GM12891 (cell line): Measurements from ENCODE around the gene PI16.

Source experiments
- DNase-seq: peaks from one replicate; pipeline ENCODE4 v3.0.0; 2011; ENCODE audit warnings: low spot score; ENCODE audit not compliant: insufficient read length
- FAIRE-seq: peaks from 2 replicates; lab custom pipeline; 2011; peaks lifted over from hg19 to GRCh38; lab: Jason Lieb, UNC
- PAX5 ChIP-seq: IDR thresholded peaks from 2 replicates; pipeline ENCODE4 v1.6.1; 2011; ENCODE audit warnings: low read length, moderate library complexity, mild to moderate bottlenecking; ENCODE audit not compliant: insufficient read depth, severe bottlenecking
- POLR2A ChIP-seq: IDR thresholded peaks from 2 replicates; pipeline ENCODE4 v1.6.1; 2011; ENCODE audit warnings: low read depth, low read length, control low read depth
- POLR2AphosphoS5 ChIP-seq: IDR thresholded peaks from 2 replicates; pipeline ENCODE4 v1.6.1; 2011; ENCODE audit warnings: low read depth, low read length, control low read depth
- POU2F2 ChIP-seq: IDR thresholded peaks from 2 replicates; pipeline ENCODE4 v1.6.1; 2011; ENCODE audit warnings: low read depth, mild to moderate bottlenecking, control low read depth, low read length, moderate library complexity
- SPI1 ChIP-seq: IDR thresholded peaks from 2 replicates; pipeline ENCODE4 v1.6.1; 2011; ENCODE audit warnings: low read depth, low read length, control low read depth
- TAF1 ChIP-seq: IDR thresholded peaks from 2 replicates; pipeline ENCODE4 v1.6.1; 2011; ENCODE audit warnings: low read depth, low read length, control low read depth

The PI16 gene

GRCh38 chr6:36999061-36999750 lies 44.7 kb downstream of the PI16 start:
- DNase-seq, result no peak
- FAIRE-seq, result peak; percentile 45
- no peak for TF ChIP-seq POLR2A
- no peak for TF ChIP-seq SPI1
- no peak for TF ChIP-seq POLR2AphosphoS5
- no peak for TF ChIP-seq TAF1
- TF ChIP-seq PAX5, result no peak
- TF ChIP-seq POU2F2, result no peak

- no peak for FAIRE-seq
- no peak for TF ChIP-seq POU2F2
- no peak for TF ChIP-seq SPI1
- TF ChIP-seq TAF1, result no peak
- TF ChIP-seq POLR2A, result no peak
- TF ChIP-seq PAX5, result no peak
- TF ChIP-seq POLR2AphosphoS5, result no peak
Observed at GRCh38 chr6:36999751-37000125, 45.2 kb downstream of the PI16 start.

GRCh38 chr6:37004044-37004980 lies 49.8 kb downstream of the PI16 start:
- TF ChIP-seq SPI1 (no peak), PAX5 (peak; percentile 65), TAF1 (no peak)
- DNase-seq (no peak), FAIRE-seq (peak; percentile 64)

More at GRCh38 chr6:36999751-37000125, 45.2 kb downstream of the PI16 start:
- DNase-seq, result no peak

GRCh38 chr6:37005061-37005810 lies 50.7 kb downstream of the PI16 start, which contains the start of gene FGD2:
FGD2 (plus strand) TSS chr6:37005655; CDS start chr6:37005818, 163 bp downstream.
- DNase-seq (peak; percentile 86), FAIRE-seq (peak; percentile 79)
- no peak for TF ChIP-seq PAX5
- TF ChIP-seq POLR2AphosphoS5, result peak; percentile 51; the same call in 1 of the 2 replicates
- peak; percentile 38; the same call in 1 of the 2 replicates for TF ChIP-seq POLR2A
- peak; percentile 100 for TF ChIP-seq SPI1
- 0 out of 2 replicates have a peak, but pooled peaks have one; percentile 50 for TF ChIP-seq TAF1

- TF ChIP-seq PAX5 (no peak), POLR2AphosphoS5 (no peak), TAF1 (no peak), POU2F2 (no peak), SPI1 (peak; percentile 33; the same call in 1 of the 2 replicates), POLR2A (no peak)
- FAIRE-seq, result peak; percentile 91
- DNase-seq, result no peak
Observed at GRCh38 chr6:37005827-37006567, 51.5 kb downstream of the PI16 start.

GRCh38 chr6:37006793-37007339 lies 52.3 kb downstream of the PI16 start:
- no peak for FAIRE-seq
- DNase-seq, result no peak
- TF ChIP-seq PAX5, result no peak
- TF ChIP-seq POLR2A, result no peak
- TF ChIP-seq TAF1, result no peak
- no peak for TF ChIP-seq POLR2AphosphoS5
- TF ChIP-seq SPI1, result no peak
- TF ChIP-seq POU2F2, result no peak

GRCh38 chr6:37007340-37008043 lies 53.0 kb downstream of the PI16 start:
- no peak for DNase-seq
- peak; percentile 77 for FAIRE-seq
- TF ChIP-seq POU2F2 (no peak), SPI1 (peak; percentile 29; the same call in 1 of the 2 replicates), POLR2AphosphoS5 (no peak)
